Astrocyte (in vitro differentiated cells and primary cell): ENCODE data around the gene BMP7. TPM values are rescaled to one million over a fixed set of nuclear protein-coding genes. Genes with fewer than 3 reads are reported as not detected.

Source experiments
- DNase-seq: peaks from one replicate; pipeline ENCODE4 v3.0.0-alpha.2; 2010; ENCODE audit warnings: low read depth
- FAIRE-seq: peaks from 2 replicates; lab custom pipeline; 2011; peaks lifted over from hg19 to GRCh38; lab: Jason Lieb, UNC
- H2AFZ ChIP-seq: 2 replicates; pipeline ENCODE4 v1.6.0; 2012; ENCODE audit warnings: low read depth, low read length, inconsistent platforms
- H3K27ac ChIP-seq: 2 replicates; pipeline ENCODE4 v1.5.1; 2011; ENCODE audit warnings: low read depth, low read length, inconsistent platforms
- H3K27me3 ChIP-seq: 2 replicates; pipeline ENCODE4 v1.6.0; 2011; ENCODE audit warnings: low read length, inconsistent platforms; ENCODE audit not compliant: insufficient read depth
- H3K36me3 ChIP-seq: 2 replicates; pipeline ENCODE4 v1.5.1; 2011; ENCODE audit warnings: low read length, inconsistent platforms; ENCODE audit not compliant: insufficient read depth
- H3K4me1 ChIP-seq: 2 replicates; pipeline ENCODE4 v1.5.1; 2011; ENCODE audit warnings: low read length, inconsistent platforms; ENCODE audit not compliant: insufficient read depth
- H3K4me2 ChIP-seq: 2 replicates; pipeline ENCODE4 v1.6.0; 2012; ENCODE audit warnings: low read length, inconsistent platforms
- H3K4me3 ChIP-seq: 2 replicates; pipeline ENCODE4 v1.5.1; 2011; ENCODE audit warnings: low read depth, mild to moderate bottlenecking, low read length, inconsistent platforms; ENCODE audit not compliant: insufficient read depth
- H3K79me2 ChIP-seq: 2 replicates; pipeline ENCODE4 v1.6.0; 2012; ENCODE audit warnings: mild to moderate bottlenecking, low read length, inconsistent platforms; ENCODE audit not compliant: insufficient read depth
- H3K9ac ChIP-seq: 2 replicates; pipeline ENCODE4 v1.6.0; 2012; ENCODE audit warnings: mild to moderate bottlenecking, low read length, inconsistent platforms
- H3K9me3 ChIP-seq: 2 replicates; pipeline ENCODE4 v1.5.1; 2012; ENCODE audit warnings: low read depth, mild to moderate bottlenecking, low read length, inconsistent platforms; ENCODE audit not compliant: insufficient read depth
- H4K20me1 ChIP-seq: 2 replicates; pipeline ENCODE4 v1.6.0; 2012; ENCODE audit warnings: low read length, inconsistent platforms; ENCODE audit not compliant: insufficient read depth
- H3K27ac Mint-ChIP-seq: one replicate; pipeline ENCODE4 v1.8.0; 2021; ENCODE audit warnings: mild to moderate bottlenecking, mixed read lengths; ENCODE audit not compliant: unreplicated experiment
- H3K27me3 Mint-ChIP-seq: one replicate; pipeline ENCODE4 v1.8.0; 2021; ENCODE audit warnings: low read depth, mixed read lengths; ENCODE audit not compliant: unreplicated experiment
- H3K36me3 Mint-ChIP-seq: one replicate; pipeline ENCODE4 v1.8.0; 2021; ENCODE audit warnings: low read depth, mixed read lengths; ENCODE audit not compliant: unreplicated experiment
- H3K4me1 Mint-ChIP-seq: one replicate; pipeline ENCODE4 v1.8.0; 2021; ENCODE audit warnings: low read depth, mixed read lengths; ENCODE audit not compliant: unreplicated experiment
- H3K4me3 Mint-ChIP-seq: one replicate; pipeline ENCODE4 v1.8.0; 2021; ENCODE audit warnings: mild to moderate bottlenecking, moderate library complexity, mixed read lengths; ENCODE audit not compliant: unreplicated experiment
- H3K9me3 Mint-ChIP-seq: one replicate; pipeline ENCODE4 v1.8.0; 2021; ENCODE audit warnings: mild to moderate bottlenecking, mixed read lengths; ENCODE audit not compliant: unreplicated experiment
- CTCF ChIP-seq: IDR thresholded peaks from 2 replicates; pipeline ENCODE4 v1.5.1; 2011; ENCODE audit warnings: low read depth, mild to moderate bottlenecking, inconsistent platforms, low read length, moderate library complexity; ENCODE audit not compliant: insufficient read depth
- EZH2 ChIP-seq: IDR thresholded peaks from 2 replicates; pipeline ENCODE4 v1.6.1; 2012; ENCODE audit warnings: mild to moderate bottlenecking, low read length, inconsistent platforms; ENCODE audit not compliant: insufficient read depth
- total RNA-seq: library from RNA; stranded (reverse); gene quantifications from 2 replicates; pipeline ENCODE4 v1.2.1, GENCODE V29; 2021

BMP7 gene
- total RNA-seq, 1 donor from 2014 or later = 15.3 TPM

- Histone ChIP-seq H3K4me2 (no peak overlapping the region), H2AFZ (no peak overlapping the region), H3K79me2 (no peaks in the 10 kb centered on the region), H3K27me3 (peaks cover 20% of the 10 kb centered on the region), H4K20me1 (no peaks in the 10 kb centered on the region), H3K9ac (no peak overlapping the region), H3K36me3 (no peaks in the 10 kb centered on the region), H3K9me3 (no peaks in the 10 kb centered on the region), H3K4me1 (no peaks in the 10 kb centered on the region), H3K4me3 (no peak overlapping the region), H3K27ac (no peak overlapping the region)
- DNase-seq = no peak
- Mint-ChIP-seq H3K4me1 (no peaks in the 10 kb centered on the region), H3K36me3 (no peaks in the 10 kb centered on the region), H3K4me3 (no peak overlapping the region), H3K9me3 (peaks cover 6% of the 10 kb centered on the region), H3K27me3 (peaks cover 21% of the 10 kb centered on the region), H3K27ac (no peak overlapping the region)
- TF ChIP-seq CTCF (no peak), EZH2 (no peak)
- FAIRE-seq = no peak
These were observed 128.8 kb downstream of the BMP7 start for GRCh38 chr20:57137676-57138075.

- no peak overlapping the region for H3K27ac ChIP-seq
- H3K27ac Mint-ChIP-seq = no peak overlapping the region
- no peaks in the 10 kb centered on the region for H4K20me1 ChIP-seq
- no peak for FAIRE-seq
- TF ChIP-seq EZH2 (no peak), CTCF (no peak)
- H3K4me1 ChIP-seq = no peaks in the 10 kb centered on the region
- no peaks in the 10 kb centered on the region for H3K4me1 Mint-ChIP-seq
- no peak overlapping the region for H3K4me2 ChIP-seq
- no peak overlapping the region for H3K9ac ChIP-seq
- H3K79me2 ChIP-seq = no peaks in the 10 kb centered on the region
- H3K36me3 ChIP-seq = no peaks in the 10 kb centered on the region
- no peaks in the 10 kb centered on the region for H3K9me3 ChIP-seq
- no peak for DNase-seq
- peaks cover 28% of the 10 kb centered on the region for H3K27me3 Mint-ChIP-seq
- peaks cover 21% of the 10 kb centered on the region for H3K27me3 ChIP-seq
- H3K9me3 Mint-ChIP-seq = peaks cover 6% of the 10 kb centered on the region
- no peak overlapping the region for H3K4me3 ChIP-seq
- H3K4me3 Mint-ChIP-seq = no peak overlapping the region
- H3K36me3 Mint-ChIP-seq = no peaks in the 10 kb centered on the region
- H2AFZ ChIP-seq = no peak overlapping the region
These were observed 129.7 kb downstream of the BMP7 start for GRCh38 chr20:57136734-57137133.

- H3K9me3 ChIP-seq = no peaks in the 10 kb centered on the region
- Mint-ChIP-seq H3K27ac (no peak overlapping the region), H3K4me3 (no peak overlapping the region)
These were observed 130.6 kb downstream of the BMP7 start for GRCh38 chr20:57135875-57136274.

More at GRCh38 chr20:57135875-57136274, 130.6 kb downstream of the BMP7 start:
- H3K27me3 ChIP-seq = peaks cover 18% of the 10 kb centered on the region
- H3K36me3 ChIP-seq = no peaks in the 10 kb centered on the region
- TF ChIP-seq CTCF (no peak), EZH2 (no peak)
- H3K79me2 ChIP-seq = no peaks in the 10 kb centered on the region
- Mint-ChIP-seq H3K9me3 (peaks cover 6% of the 10 kb centered on the region), H3K27me3 (peaks cover 36% of the 10 kb centered on the region), H3K4me1 (no peaks in the 10 kb centered on the region), H3K36me3 (no peaks in the 10 kb centered on the region)
- no peak overlapping the region for H2AFZ ChIP-seq
- no peak overlapping the region for H3K4me3 ChIP-seq
- H4K20me1 ChIP-seq = no peaks in the 10 kb centered on the region
- no peak overlapping the region for H3K4me2 ChIP-seq
- H3K27ac ChIP-seq = no peak overlapping the region
- H3K4me1 ChIP-seq = no peaks in the 10 kb centered on the region
- no peak overlapping the region for H3K9ac ChIP-seq
- FAIRE-seq = no peak
- no peak for DNase-seq
